Fibroblast of lung (primary cell): ENCODE data around the gene PDCD2L. TPM values are rescaled to one million over a fixed set of nuclear protein-coding genes. Genes with fewer than 3 reads are reported as not detected.

ENCODE experiments used
- DNase-seq, 2 donors: peaks; one replicate each; pipeline versions ENCODE4 v3.0.0 to v3.0.0-alpha.2; 2010; ENCODE audit warnings: low read depth in 2 of 2
- H2AFZ ChIP-seq: 2 replicates; pipeline ENCODE4 v1.5.1; 2012; ENCODE audit warnings: low read length, control low read depth, inconsistent platforms
- H3K27ac ChIP-seq: 2 replicates; pipeline ENCODE4 v1.5.1; 2011; ENCODE audit warnings: low read length, control low read depth; ENCODE audit not compliant: insufficient read depth
- H3K27me3 ChIP-seq: 2 replicates; pipeline ENCODE4 v1.5.1; 2011; ENCODE audit warnings: mild to moderate bottlenecking, low read length; ENCODE audit not compliant: control insufficient read depth, insufficient read depth
- H3K36me3 ChIP-seq: 2 replicates; pipeline ENCODE4 v1.5.1; 2011; ENCODE audit warnings: low read length; ENCODE audit not compliant: control insufficient read depth, insufficient read depth
- H3K4me1 ChIP-seq: 2 replicates; pipeline ENCODE4 v1.5.1; 2011; ENCODE audit warnings: low read length; ENCODE audit not compliant: control insufficient read depth, insufficient read depth; ENCODE audit errors: extremely low read depth
- H3K4me2 ChIP-seq: 2 replicates; pipeline ENCODE4 v1.5.1; 2011; ENCODE audit warnings: low read length, control low read depth; ENCODE audit not compliant: insufficient read depth; ENCODE audit errors: extremely low read depth
- H3K4me3 ChIP-seq, 4 experiments: fragments of 200-600 bp in 1 of 4; sonication (generic) in 1 of 4; replicated peaks in 1 of 4; 2 replicates each; pipeline ENCODE4 v1.5.1; 2011 to 2016; ENCODE audit warnings: low read length in 4 of 4, low read depth in 3 of 4, mild to moderate bottlenecking in 3 of 4, control low read depth in 2 of 4, inconsistent platforms in 1 of 4, mixed read lengths in 1 of 4; ENCODE audit not compliant: insufficient read depth in 1 of 4; ENCODE audit errors: control extremely low read depth in 1 of 4
- H3K79me2 ChIP-seq: 2 replicates; pipeline ENCODE4 v1.5.1; 2012; ENCODE audit warnings: mild to moderate bottlenecking, low read length, inconsistent platforms; ENCODE audit not compliant: control insufficient read depth, insufficient read depth
- H3K9ac ChIP-seq: 2 replicates; pipeline ENCODE4 v1.5.1; 2011; ENCODE audit warnings: mild to moderate bottlenecking, low read length, control low read depth; ENCODE audit not compliant: insufficient read depth
- H3K9me3 ChIP-seq: 2 replicates; pipeline ENCODE4 v1.5.1; 2012; ENCODE audit warnings: low read depth, low read length; ENCODE audit not compliant: control insufficient read depth, insufficient read depth
- H4K20me1 ChIP-seq: 2 replicates; pipeline ENCODE4 v1.5.1; 2011; ENCODE audit warnings: low read length; ENCODE audit not compliant: control insufficient read depth, insufficient read depth; ENCODE audit errors: extremely low read depth
- EZH2 ChIP-seq: IDR thresholded peaks from 2 replicates; pipeline ENCODE4 v1.5.1; 2012; ENCODE audit warnings: low read length, control low read depth, mild to moderate bottlenecking; ENCODE audit errors: missing control alignments
- polyA plus RNA-seq, 2 donors: library from polyadenylated mRNA; depleted of rRNA in 1 of 2; stranded (reverse) in 1 of 2; unstranded in 1 of 2; fragments of >200 nt; gene quantifications; 2 replicates each; pipeline ENCODE4 v1.2.1, GENCODE V29; 2011 to 2012; ENCODE audit warnings: missing spikeins in 1 of 2
- total RNA-seq: library from RNA; depleted of rRNA; stranded (reverse); fragments of >200 nt; gene quantifications from 2 replicates; pipeline ENCODE4 v1.2.1, GENCODE V29; 2014
- TF ChIP-seq, protein P1 (sequence below), 2 donors: IDR thresholded peaks in 1 of 2; conservative IDR thresholded peaks in 1 of 2; 1 replicate in 1 of 2; 2 replicates in 1 of 2; pipeline ENCODE4 v1.5.1; 2011 to 2012; ENCODE audit warnings: low read length in 2 of 2, control low read depth in 1 of 2, inconsistent platforms in 1 of 2, low read depth in 1 of 2, mild to moderate bottlenecking in 1 of 2

The PDCD2L gene
- total and polyA plus RNA-seq, 2 donors (not counting 1 experiment from before 2014, with no cell fraction given) = 8.9 to 12.2 TPM

DNA sequence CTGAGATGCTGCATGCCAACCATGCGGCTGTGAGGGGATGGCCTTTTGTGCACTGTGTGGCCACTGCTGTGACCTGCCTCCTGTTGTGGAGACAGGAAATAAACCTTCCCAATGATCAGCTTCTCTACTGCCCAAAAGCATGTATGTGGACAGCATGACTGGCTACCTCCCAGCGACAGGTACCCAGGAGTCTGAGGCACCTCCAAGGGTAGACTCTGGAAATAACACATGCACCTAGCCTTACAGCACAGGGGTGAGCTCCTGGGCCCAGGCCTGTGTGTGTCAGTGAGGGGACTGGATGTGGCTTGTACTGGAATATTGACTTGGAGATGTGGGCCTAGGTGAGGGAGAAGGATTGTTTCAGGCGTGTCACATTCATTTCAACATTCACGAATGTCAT, 46.8 kb upstream of the PDCD2L start:
- no peak for DNase-seq
- Histone ChIP-seq H3K9me3 (no peaks in the 10 kb centered on the region), H2AFZ (no peak overlapping the region), H3K27ac (no peak overlapping the region), H3K79me2 (no peaks in the 10 kb centered on the region), H3K9ac (no peak overlapping the region), H3K4me1 (peaks cover 9% of the 10 kb centered on the region), H3K36me3 (peaks cover 6% of the 10 kb centered on the region), H4K20me1 (no peaks in the 10 kb centered on the region), H3K4me2 (no peak overlapping the region), H3K4me3 (no peak overlapping the region), H3K27me3 (no peaks in the 10 kb centered on the region)
- TF ChIP-seq EZH2 = no peak
- TF ChIP-seq, protein P1, sequence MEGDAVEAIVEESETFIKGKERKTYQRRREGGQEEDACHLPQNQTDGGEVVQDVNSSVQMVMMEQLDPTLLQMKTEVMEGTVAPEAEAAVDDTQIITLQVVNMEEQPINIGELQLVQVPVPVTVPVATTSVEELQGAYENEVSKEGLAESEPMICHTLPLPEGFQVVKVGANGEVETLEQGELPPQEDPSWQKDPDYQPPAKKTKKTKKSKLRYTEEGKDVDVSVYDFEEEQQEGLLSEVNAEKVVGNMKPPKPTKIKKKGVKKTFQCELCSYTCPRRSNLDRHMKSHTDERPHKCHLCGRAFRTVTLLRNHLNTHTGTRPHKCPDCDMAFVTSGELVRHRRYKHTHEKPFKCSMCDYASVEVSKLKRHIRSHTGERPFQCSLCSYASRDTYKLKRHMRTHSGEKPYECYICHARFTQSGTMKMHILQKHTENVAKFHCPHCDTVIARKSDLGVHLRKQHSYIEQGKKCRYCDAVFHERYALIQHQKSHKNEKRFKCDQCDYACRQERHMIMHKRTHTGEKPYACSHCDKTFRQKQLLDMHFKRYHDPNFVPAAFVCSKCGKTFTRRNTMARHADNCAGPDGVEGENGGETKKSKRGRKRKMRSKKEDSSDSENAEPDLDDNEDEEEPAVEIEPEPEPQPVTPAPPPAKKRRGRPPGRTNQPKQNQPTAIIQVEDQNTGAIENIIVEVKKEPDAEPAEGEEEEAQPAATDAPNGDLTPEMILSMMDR (conservative IDR thresholded peaks at IDR 0.05 in 1 of 2, IDR thresholded peaks at IDR 0.05 in 1 of 2; ENCODE audit: low read depth in 1 of 2, low read length in 2 of 2) = no peak

- DNase-seq = peak; percentile 97
- peak overlapping the region; percentile 32 for H3K9ac ChIP-seq
- H3K4me1 ChIP-seq = peaks cover 9% of the 10 kb centered on the region
- peak overlapping the region; percentile 68 for H2AFZ ChIP-seq
- TF ChIP-seq EZH2 = no peak
- TF ChIP-seq, protein P1 (conservative IDR thresholded peaks at IDR 0.05 in 1 of 2, IDR thresholded peaks at IDR 0.05 in 1 of 2; ENCODE audit: low read depth in 1 of 2, low read length in 2 of 2) = peak; percentile 46 to 61
- peak overlapping the region; percentile 42 to 53 (median 48) for H3K4me3 ChIP-seq
- peak overlapping the region; percentile 64 for H3K27ac ChIP-seq
- peak overlapping the region; percentile 88 for H3K4me2 ChIP-seq
- no peaks in the 10 kb centered on the region for H3K79me2 ChIP-seq
- no peaks in the 10 kb centered on the region for H3K9me3 ChIP-seq
- no peaks in the 10 kb centered on the region for H3K36me3 ChIP-seq
- H4K20me1 ChIP-seq = no peaks in the 10 kb centered on the region
- H3K27me3 ChIP-seq = no peaks in the 10 kb centered on the region
These were observed 44.9 kb upstream of the PDCD2L start for GRCh38 chr19:34359140-34359953.

- no peak for DNase-seq
- Histone ChIP-seq H3K27ac (peak overlapping the region; percentile 25), H4K20me1 (no peaks in the 10 kb centered on the region), H3K9me3 (no peaks in the 10 kb centered on the region), H2AFZ (peak overlapping the region; percentile 68), H3K4me2 (peak overlapping the region; percentile 88), H3K36me3 (no peaks in the 10 kb centered on the region), H3K9ac (no peak overlapping the region), H3K27me3 (no peaks in the 10 kb centered on the region), H3K4me3 (peak overlapping the region; percentile 10 to 53 (median 46)), H3K79me2 (no peaks in the 10 kb centered on the region), H3K4me1 (peaks cover 9% of the 10 kb centered on the region)
- no peak for TF ChIP-seq EZH2
- TF ChIP-seq, protein P1 (conservative IDR thresholded peaks at IDR 0.05 in 1 of 2, IDR thresholded peaks at IDR 0.05 in 1 of 2; ENCODE audit: low read depth in 1 of 2, low read length in 2 of 2) = no peak
These were observed 44.3 kb upstream of the PDCD2L start for GRCh38 chr19:34359954-34360315.
